HCT116 (cell line): Measurements from ENCODE around the gene SLC12A7. TPM values are rescaled to one million over a fixed set of nuclear protein-coding genes. Genes with fewer than 3 reads are reported as not detected.

ENCODE experiments used
- ATAC-seq: fragments of 200-7000 bp; cut with Tn5 transposase; 2 replicates; pipeline ENCODE4 v1.9.1; 2020; ENCODE audit warnings: mild to moderate bottlenecking, moderate library complexity
- BruUV-seq: library from RNA; stranded (reverse); fragments of 400-500 nt; replicated peaks from 2 replicates; lab custom pipeline; 2021; lab: Mats Ljungman, UMichigan
- CTCF ChIA-PET: fragments of 300-600 bp; sonication (Branson Sonifier 250); formaldehyde crosslinking; loops from one replicate; lab custom pipeline; 2021; ENCODE audit warnings: antibody characterized with exemption; lab: Charles Lee
- POLR2A ChIA-PET: fragments of 300-600, 350-600 bp; sonication (Branson Sonifier 250); formaldehyde crosslinking; loops from one replicate; lab custom pipeline; 2021; ENCODE audit warnings: antibody characterized with exemption; lab: Charles Lee
- RAD21 ChIA-PET, 2 experiments: fragments of 300-600 bp; sonication (Branson Sonifier 250); formaldehyde crosslinking; loops; one replicate each; lab custom pipeline; 2023; ENCODE audit warnings: low total read pairs in 2 of 2; ENCODE audit not compliant: uncharacterized antibody in 2 of 2, unreplicated experiment in 2 of 2, low non-redundant PET in 1 of 2; lab: Charles Lee
- DNase-seq: peaks from one replicate; pipeline ENCODE4 v3.0.0-alpha.2; 2010; ENCODE audit warnings: low read depth, low spot score
- H2AFZ ChIP-seq: fragments of 200-600 bp; shearing (Covaris generic), sonication (generic); 2 replicates; pipeline ENCODE4 v1.6.1; 2017; ENCODE audit warnings: low read depth, mixed run types, mixed read lengths, antibody characterized with exemption, low read length; ENCODE audit not compliant: poor library complexity, severe bottlenecking
- H3K27ac ChIP-seq: 2 replicates; pipeline ENCODE4 v1.5.1; 2012; ENCODE audit warnings: low read depth, low read length
- H3K27me3 ChIP-seq: fragments of 200-600 bp; sonication (generic); 2 replicates; pipeline ENCODE4 v1.6.1; 2016; ENCODE audit warnings: mixed run types, low read length, mixed read lengths; ENCODE audit not compliant: insufficient read depth
- H3K36me3 ChIP-seq, 2 experiments: fragments of 200-500 bp in 1 of 2; fragments of 200-600 bp in 1 of 2; sonication (Bioruptor generic) in 1 of 2; sonication (generic) in 1 of 2; 2 replicates each; pipeline versions ENCODE4 v1.5.1 to v1.6.1; 2014 to 2016; ENCODE audit warnings: low read length in 2 of 2, inconsistent platforms in 1 of 2, mixed read lengths in 1 of 2, mixed run types in 1 of 2; ENCODE audit not compliant: insufficient read depth in 2 of 2, control insufficient read depth in 1 of 2
- H3K4me1 ChIP-seq, 2 experiments: fragments of 200-600 bp in 1 of 2; sonication (generic) in 1 of 2; 2 replicates each; pipeline versions ENCODE4 v1.5.1 to v1.6.1; 2012 to 2017; ENCODE audit warnings: low read length in 2 of 2, inconsistent platforms in 1 of 2, mild to moderate bottlenecking in 1 of 2, mixed read lengths in 1 of 2, mixed run types in 1 of 2, moderate library complexity in 1 of 2; ENCODE audit not compliant: insufficient read depth in 2 of 2, control insufficient read depth in 1 of 2
- H3K4me2 ChIP-seq: fragments of 200-600 bp; sonication (generic); 2 replicates; pipeline ENCODE4 v1.6.1; 2017; ENCODE audit warnings: mixed run types, low read length, mixed read lengths
- H3K4me3 ChIP-seq, 2 experiments: fragments of 200-600 bp in 1 of 2; sonication (generic) in 1 of 2; replicated peaks in 1 of 2; 2 replicates each; pipeline ENCODE4 v1.5.1; 2011 to 2016; ENCODE audit warnings: low read length in 2 of 2, control low read depth in 1 of 2, low read depth in 1 of 2, mild to moderate bottlenecking in 1 of 2, mixed read lengths in 1 of 2, mixed run types in 1 of 2
- H3K79me2 ChIP-seq: fragments of 200-600 bp; sonication (generic); 2 replicates; pipeline ENCODE4 v1.6.1; 2017; ENCODE audit warnings: mild to moderate bottlenecking, mixed run types, low read length, moderate library complexity, mixed read lengths; ENCODE audit not compliant: insufficient read depth
- H3K9ac ChIP-seq: fragments of 200-600 bp; sonication (generic); 2 replicates; pipeline ENCODE4 v1.6.1; 2016; ENCODE audit warnings: low read length, mixed read lengths
- H3K9me2 ChIP-seq: fragments of 200-600 bp; sonication (generic), shearing (Covaris generic); 2 replicates; pipeline ENCODE4 v1.6.1; 2017; ENCODE audit warnings: mixed run types, mild to moderate bottlenecking, moderate library complexity; ENCODE audit not compliant: insufficient read depth
- H3K9me3 ChIP-seq, 2 experiments: fragments of 200-500 bp in 1 of 2; fragments of 200-600 bp in 1 of 2; sonication (Bioruptor generic) in 1 of 2; sonication (generic) in 1 of 2; 2 replicates each; pipeline ENCODE4 v1.6.1; 2014 to 2017; ENCODE audit warnings: low read length in 2 of 2, mixed read lengths in 2 of 2, inconsistent platforms in 1 of 2, low read depth in 1 of 2, mild to moderate bottlenecking in 1 of 2, mixed run types in 1 of 2, moderate library complexity in 1 of 2; ENCODE audit not compliant: control insufficient read depth in 1 of 2, insufficient read depth in 1 of 2
- H4K20me1 ChIP-seq: fragments of 200-600 bp; sonication (generic), shearing (Covaris generic); 2 replicates; pipeline ENCODE4 v1.6.1; 2017; ENCODE audit warnings: mixed run types, mild to moderate bottlenecking, moderate library complexity; ENCODE audit not compliant: insufficient read depth
- CBX3 ChIP-seq: IDR thresholded peaks from 2 replicates; pipeline ENCODE4 v1.6.1; 2012; ENCODE audit warnings: low read depth
- CEBPB ChIP-seq: IDR thresholded peaks from 2 replicates; pipeline ENCODE4 v1.6.1; 2012; ENCODE audit warnings: low read depth
- CTCF ChIP-seq, 3 experiments: fragments of 200-600 bp in 1 of 3; sonication (generic) in 1 of 3; IDR thresholded peaks in 2 of 3; conservative IDR thresholded peaks in 1 of 3; 2 replicates each; pipeline ENCODE4 v1.5.1; 2012 to 2017; ENCODE audit warnings: low read depth in 2 of 3, low read length in 2 of 3, antibody characterized with exemption in 1 of 3, borderline replicate concordance in 1 of 3, control low read depth in 1 of 3, mild to moderate bottlenecking in 1 of 3, mixed read lengths in 1 of 3, mixed run types in 1 of 3, moderate library complexity in 1 of 3; ENCODE audit not compliant: insufficient read depth in 1 of 3
- EGR1 ChIP-seq: IDR thresholded peaks from 2 replicates; pipeline ENCODE4 v1.6.1; 2012; ENCODE audit warnings: low read depth
- EZH2 ChIP-seq: fragments of 200-600 bp; sonication (generic); IDR thresholded peaks from 2 replicates; pipeline ENCODE4 v1.6.1; 2017; ENCODE audit warnings: antibody characterized with exemption, mixed run types
- EZH2phosphoT487 ChIP-seq: fragments of 200-600 bp; IDR thresholded peaks from 2 replicates; pipeline ENCODE4 v1.6.1; 2018; ENCODE audit warnings: antibody characterized with exemption, borderline replicate concordance
- SRF ChIP-seq: IDR thresholded peaks from 2 replicates; pipeline ENCODE4 v1.6.1; 2012; ENCODE audit warnings: low read depth
- TCF7L2 ChIP-seq: IDR thresholded peaks from 2 replicates; pipeline ENCODE4 v1.7.0; 2011; ENCODE audit warnings: borderline replicate concordance, inconsistent platforms; ENCODE audit not compliant: insufficient read depth, insufficient read length; ENCODE audit errors: extremely low read depth
- YY1 ChIP-seq: IDR thresholded peaks from 2 replicates; pipeline ENCODE4 v1.6.1; 2011; ENCODE audit warnings: low read length, low read depth, moderate library complexity, mild to moderate bottlenecking; ENCODE audit not compliant: insufficient replicate concordance; ENCODE audit errors: extremely low read depth
- ZBTB33 ChIP-seq: IDR thresholded peaks from 2 replicates; pipeline ENCODE4 v1.6.1; 2011; ENCODE audit warnings: mild to moderate bottlenecking, low read length, moderate library complexity; ENCODE audit not compliant: insufficient replicate concordance; ENCODE audit errors: extremely low read depth
- intact Hi-C: fragments of 100-400 bp; cut with micrococcal nuclease; formaldehyde crosslinking; loops from 2 replicates; pipeline ENCODE4 v1.10.0; 2022
- total RNA-seq: library from RNA; stranded (reverse); gene quantifications from one replicate; pipeline ENCODE4 v1.2.1, GENCODE V29; 2021; ENCODE audit not compliant: unreplicated experiment

Gene SLC12A7
- total RNA-seq, 1 experiment from 2014 or later = 29.6 TPM

- BruUV-seq = no TSS peak
- TF ChIP-seq EGR1 (no peak), CBX3 (no peak), TCF7L2 (no peak), YY1 (no peak), SRF (no peak), EZH2 (no peak), ZBTB33 (no peak), CTCF (IDR thresholded peaks at IDR 0.05 in 2 of 3, conservative IDR thresholded peaks at IDR 0.05 in 1 of 3; ENCODE audit: borderline replicate concordance in 1 of 3, insufficient read depth in 1 of 3, low read depth in 2 of 3, low read length in 2 of 3) (no peak), CEBPB (no peak), EZH2phosphoT487 (no peak)
- TF ChIP-seq, all 23 proteins: peak for 0
- H3K27ac ChIP-seq = no peak overlapping the region
- ChIA-PET RAD21 (no interaction called here), CTCF (no interaction called here), POLR2A (no interaction called here)
- H3K4me1 ChIP-seq = peaks cover 0 to 5% of the 10 kb centered on the region in 2 experiments; a peak in 2 of 4 replicates
- DNase-seq (no peak), ATAC-seq (0 out of 2 replicates have a peak, but pooled peaks have one; percentile 15)
- no peaks in the 10 kb centered on the region for H3K9me3 ChIP-seq
- no peaks in the 10 kb centered on the region for H3K27me3 ChIP-seq
- H4K20me1 ChIP-seq = no peaks in the 10 kb centered on the region
- no peaks in the 10 kb centered on the region for H3K9me2 ChIP-seq
- no peaks in the 10 kb centered on the region for H3K79me2 ChIP-seq
- no peak overlapping the region for H3K4me2 ChIP-seq
- intact Hi-C loops = no loop called here
- H2AFZ ChIP-seq = no peak overlapping the region
- H3K9ac ChIP-seq = no peak overlapping the region
- no peak overlapping the region for H3K4me3 ChIP-seq
- H3K36me3 ChIP-seq = no peaks in the 10 kb centered on the region
Measured at GRCh38 chr5:1153428-1153827, 41.6 kb upstream of the SLC12A7 start.
